Ovary (tissue), 3 donors: ENCODE measurements around the gene WNT8B.

Source experiments
- EP300 ChIP-seq: sonication (generic); formaldehyde crosslinking; IDR thresholded peaks from one replicate; pipeline ENCODE4 v1.6.1; 2017; ENCODE audit warnings: antibody characterized with exemption
- POLR2A ChIP-seq: fragments of 450-650 bp; IDR thresholded peaks from one replicate; pipeline ENCODE4 v1.6.1; 2017; ENCODE audit warnings: antibody characterized with exemption, mild to moderate bottlenecking, moderate library complexity
- TF ChIP-seq, protein P1 (sequence below), 3 donors: fragments of 450-650 bp in 2 of 3; fragments of 200-600 bp in 1 of 3; IDR thresholded peaks; one replicate each; pipeline versions ENCODE4 v1.5.1 to v1.8.0; 2016 to 2022; ENCODE audit warnings: antibody characterized with exemption in 3 of 3, mild to moderate bottlenecking in 1 of 3
- donor health status: DM: no; HTN: no; CAD: no.

DNA sequence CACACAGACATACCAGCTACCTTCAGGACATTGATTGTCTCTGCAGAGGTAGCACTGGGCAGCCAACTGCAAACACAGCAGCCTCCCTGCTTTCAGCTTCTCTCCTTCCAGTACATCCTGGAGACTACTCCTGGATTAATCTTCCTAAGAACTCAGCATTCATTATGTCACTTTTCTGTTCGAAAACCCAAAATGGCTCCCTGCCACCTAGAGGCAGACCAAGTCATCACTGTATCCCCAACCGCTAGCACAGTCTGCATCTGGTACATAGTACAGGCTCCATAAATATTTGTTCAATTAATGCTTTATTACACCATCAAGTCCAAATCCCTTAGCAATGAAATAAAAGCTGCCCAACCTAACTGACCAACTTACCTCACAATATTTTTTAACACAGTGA lies 61.8 kb downstream of the WNT8B start:
- TF ChIP-seq POLR2A (no peak), EP300 (no peak)
- TF ChIP-seq, protein P1, sequence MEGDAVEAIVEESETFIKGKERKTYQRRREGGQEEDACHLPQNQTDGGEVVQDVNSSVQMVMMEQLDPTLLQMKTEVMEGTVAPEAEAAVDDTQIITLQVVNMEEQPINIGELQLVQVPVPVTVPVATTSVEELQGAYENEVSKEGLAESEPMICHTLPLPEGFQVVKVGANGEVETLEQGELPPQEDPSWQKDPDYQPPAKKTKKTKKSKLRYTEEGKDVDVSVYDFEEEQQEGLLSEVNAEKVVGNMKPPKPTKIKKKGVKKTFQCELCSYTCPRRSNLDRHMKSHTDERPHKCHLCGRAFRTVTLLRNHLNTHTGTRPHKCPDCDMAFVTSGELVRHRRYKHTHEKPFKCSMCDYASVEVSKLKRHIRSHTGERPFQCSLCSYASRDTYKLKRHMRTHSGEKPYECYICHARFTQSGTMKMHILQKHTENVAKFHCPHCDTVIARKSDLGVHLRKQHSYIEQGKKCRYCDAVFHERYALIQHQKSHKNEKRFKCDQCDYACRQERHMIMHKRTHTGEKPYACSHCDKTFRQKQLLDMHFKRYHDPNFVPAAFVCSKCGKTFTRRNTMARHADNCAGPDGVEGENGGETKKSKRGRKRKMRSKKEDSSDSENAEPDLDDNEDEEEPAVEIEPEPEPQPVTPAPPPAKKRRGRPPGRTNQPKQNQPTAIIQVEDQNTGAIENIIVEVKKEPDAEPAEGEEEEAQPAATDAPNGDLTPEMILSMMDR (IDR thresholded peaks at IDR 0.05), result no peak
